ENCODE measurements around the gene SVOP. TPM values are rescaled to one million over a fixed set of nuclear protein-coding genes. Genes with fewer than 3 reads are reported as not detected.

The SVOP gene
- total and polyA plus RNA-seq, 2 of the 8 experiments (the other 6 are each of a cell fraction or from before 2014, with no cell fraction given): 0.06 TPM; not detected in 1

GRCh38 chr12:108995370-108995992, 25.4 kb downstream of the SVOP start:
- H2BK20ac ChIP-seq (ENCODE audit: low read length): no peak overlapping the region
- no peak for FAIRE-seq
- no peaks in the 10 kb centered on the region for H3K27me3 ChIP-seq (replicated peaks in 1 of 4; ENCODE audit: control insufficient read depth in 3 of 4, extremely low read depth in 1 of 4, insufficient read depth in 3 of 4, low read length in 3 of 4)
- H3K4me3 ChIP-seq (ENCODE audit: extremely low read depth in 1 of 4, insufficient read depth in 2 of 4, low read depth in 3 of 4, low read length in 4 of 4): no peak overlapping the region
- H3K79me1 ChIP-seq (ENCODE audit: low read depth, low read length): no peaks in the 10 kb centered on the region
- H3K23ac ChIP-seq (ENCODE audit: insufficient read length): no peak overlapping the region
- DNase-seq (ENCODE audit: low read depth in 1 of 2, low spot score in 2 of 2): no peak
- CTCF ChIA-PET (ENCODE audit: partially characterized antibody): interaction anchor here (0.5 to 1.2 kb wide), 2 partner anchors 74 to 126 kb away, joined by 3 read pairs; no protein-coding TSS in a partner anchor
- H2BK15ac ChIP-seq (ENCODE audit: low read length): no peak overlapping the region
- no peak overlapping the region for H3K56ac ChIP-seq (replicated peaks; ENCODE audit: insufficient read length, low read depth, low read length)
- no peak overlapping the region for H3K14ac ChIP-seq (ENCODE audit: insufficient read length)
- H2BK120ac ChIP-seq (replicated peaks; ENCODE audit: low read depth, low read length): no peak overlapping the region
- H3K27ac ChIP-seq (ENCODE audit: low read depth, low read length): no peak overlapping the region
- H4K8ac ChIP-seq (ENCODE audit: extremely low read depth, insufficient read depth, low read length): no peak overlapping the region
- no peak overlapping the region for H2BK5ac ChIP-seq (ENCODE audit: low read depth, low read length)
- 0 out of 4 replicates have a peak, but pooled peaks cover 0 to 6% of the 10 kb centered on the region in 2 experiments for H3K9me3 ChIP-seq (ENCODE audit: insufficient read depth in 2 of 2, low read depth in 1 of 2, low read length in 1 of 2)
- no peak overlapping the region for H4K91ac ChIP-seq (replicated peaks; ENCODE audit: insufficient read length, low read length)
- 92% methylated on average over 6 of the region's 6 CpGs; no CpG with 5 or more reads in 1 of the 2 experiments for WGBS, 2 experiments (ENCODE audit: extremely low coverage in 1 of 2, insufficient coverage in 1 of 2, insufficient read length in 1 of 2, insufficient replicate concordance in 2 of 2, low coverage in 1 of 2, low lambda C conversion rate in 2 of 2, missing lambda C conversion rate in 1 of 2)
- H2AK5ac ChIP-seq (ENCODE audit: low read depth, low read length): no peak overlapping the region
- H3K4ac ChIP-seq (replicated peaks; ENCODE audit: insufficient read length, low read depth, low read length): no peak overlapping the region
- no peaks in the 10 kb centered on the region for H3K4me1 ChIP-seq (replicated peaks in 1 of 4; ENCODE audit: control insufficient read depth in 3 of 4, insufficient read depth in 4 of 4, low read length in 3 of 4)
- no peak overlapping the region for H2BK12ac ChIP-seq (ENCODE audit: low read depth, low read length)
- no peaks in the 10 kb centered on the region for H4K20me1 ChIP-seq (replicated peaks in 1 of 2; ENCODE audit: control insufficient read depth in 1 of 2, insufficient read depth in 2 of 2, low read length in 2 of 2)
- H3K9ac ChIP-seq (replicated peaks in 1 of 4; ENCODE audit: extremely low read depth in 1 of 4, low read depth in 3 of 4, low read length in 3 of 4): no peak overlapping the region
- H2AFZ ChIP-seq (ENCODE audit: low read length): no peak overlapping the region
- POLR2A ChIA-PET (ENCODE audit: partially characterized antibody): no interaction called here
- no peak overlapping the region for H4K5ac ChIP-seq (ENCODE audit: insufficient read length, low read depth, low read length)
- no peak overlapping the region for H3K4me2 ChIP-seq (ENCODE audit: insufficient read depth in 1 of 2, low read depth in 2 of 2, low read length in 2 of 2)
- no peaks in the 10 kb centered on the region for H3K36me3 ChIP-seq (ENCODE audit: control insufficient read depth in 2 of 4, insufficient read depth in 4 of 4, low read length in 3 of 4)
- no peaks in the 10 kb centered on the region for H3K23me2 ChIP-seq (ENCODE audit: low read depth, low read length)
- H3K18ac ChIP-seq (ENCODE audit: extremely low read depth, low read length): no peak overlapping the region
- no peaks in the 10 kb centered on the region for H3K79me2 ChIP-seq (ENCODE audit: control insufficient read depth in 1 of 2, insufficient read depth in 2 of 2, low read length in 2 of 2)
- TF ChIP-seq RFX5 (IDR thresholded peaks at IDR 0.05; ENCODE audit: borderline replicate concordance, low read depth, low read length) (no peak), RBBP5 (IDR thresholded peaks at IDR 0.05; ENCODE audit: borderline replicate concordance, low read depth, low read length) (no peak), CEBPB (IDR thresholded peaks at IDR 0.05; ENCODE audit: low read depth, low read length) (no peak), SP2 (IDR thresholded peaks at IDR 0.05; ENCODE audit: low read length) (no peak), CBX8 (IDR thresholded peaks at IDR 0.05; ENCODE audit: borderline replicate concordance, low read depth, low read length) (no peak), ASH2L (IDR thresholded peaks at IDR 0.05; ENCODE audit: low read length) (no peak), NANOG (IDR thresholded peaks at IDR 0.05; ENCODE audit: insufficient read depth, low read depth, low read length, poor library complexity, severe bottlenecking) (no peak), KDM1A (IDR thresholded peaks at IDR 0.05; ENCODE audit: borderline replicate concordance, low read length) (no peak), YY1 (IDR thresholded peaks at IDR 0.05; ENCODE audit: low read depth, low read length) (no peak)
- TF ChIP-seq, protein P1, sequence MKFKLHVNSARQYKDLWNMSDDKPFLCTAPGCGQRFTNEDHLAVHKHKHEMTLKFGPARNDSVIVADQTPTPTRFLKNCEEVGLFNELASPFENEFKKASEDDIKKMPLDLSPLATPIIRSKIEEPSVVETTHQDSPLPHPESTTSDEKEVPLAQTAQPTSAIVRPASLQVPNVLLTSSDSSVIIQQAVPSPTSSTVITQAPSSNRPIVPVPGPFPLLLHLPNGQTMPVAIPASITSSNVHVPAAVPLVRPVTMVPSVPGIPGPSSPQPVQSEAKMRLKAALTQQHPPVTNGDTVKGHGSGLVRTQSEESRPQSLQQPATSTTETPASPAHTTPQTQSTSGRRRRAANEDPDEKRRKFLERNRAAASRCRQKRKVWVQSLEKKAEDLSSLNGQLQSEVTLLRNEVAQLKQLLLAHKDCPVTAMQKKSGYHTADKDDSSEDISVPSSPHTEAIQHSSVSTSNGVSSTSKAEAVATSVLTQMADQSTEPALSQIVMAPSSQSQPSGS (IDR thresholded peaks at IDR 0.05; ENCODE audit: low read length): no peak
